ENCODE results near the gene RCAN1.
A peak's percentile ranks its signal among the peaks of the same experiment; 100 is the strongest.

Gene RCAN1

GRCh38 chr21:34522284-34522683 lies 92.6 kb downstream of the RCAN1 start:
- no peaks in the 10 kb centered on the region for H3K27me3 Mint-ChIP-seq
- ATAC-seq (replicated peaks) = peak; percentile 44 to 64

DNA sequence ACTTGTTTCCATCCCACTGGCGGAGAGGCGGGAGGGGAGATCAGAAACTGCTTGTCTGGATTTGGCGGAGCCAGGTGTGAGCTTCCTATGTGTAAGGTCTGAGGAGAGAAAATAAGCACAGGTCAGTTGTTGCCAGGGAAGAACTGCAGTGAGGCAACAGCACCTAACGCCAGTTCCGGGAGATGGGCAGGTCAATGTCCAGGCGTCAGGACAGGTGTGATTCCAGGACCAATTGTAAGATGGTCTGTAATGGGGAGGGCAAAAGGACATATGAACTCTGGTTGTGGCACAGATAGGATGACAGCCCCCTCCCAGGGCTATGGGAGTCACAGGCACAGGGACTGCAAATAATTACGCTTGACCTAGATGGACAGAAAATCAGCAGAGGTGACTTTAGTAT lies 93.4 kb downstream of the RCAN1 start:
- peak overlapping the region; percentile 11 to 81 for H3K4me3 Mint-ChIP-seq
- peaks cover 34 to 69% of the 10 kb centered on the region in 2 donors for H3K4me1 Mint-ChIP-seq
- peak overlapping the region; percentile 59 for H3K27ac Mint-ChIP-seq
- H3K27me3 Mint-ChIP-seq = no peaks in the 10 kb centered on the region
- DNase-seq (no peak), ATAC-seq (replicated peaks) (no peak)
- H3K9me3 Mint-ChIP-seq = peaks cover 0 to 2% of the 10 kb centered on the region in 2 donors
- H3K36me3 Mint-ChIP-seq = peaks cover 61 to 72% of the 10 kb centered on the region in 2 donors

More at GRCh38 chr21:34522284-34522683, 92.6 kb downstream of the RCAN1 start:
- H3K27ac Mint-ChIP-seq = peak overlapping the region; percentile 59
- H3K4me3 Mint-ChIP-seq = peak overlapping the region; percentile 79 to 81
- peaks cover 56 to 67% of the 10 kb centered on the region in 2 donors for H3K36me3 Mint-ChIP-seq
- H3K9me3 Mint-ChIP-seq = peaks cover 0 to 2% of the 10 kb centered on the region in 2 donors
- no peak for DNase-seq
- peaks cover 36 to 72% of the 10 kb centered on the region in 2 donors for H3K4me1 Mint-ChIP-seq

DNA sequence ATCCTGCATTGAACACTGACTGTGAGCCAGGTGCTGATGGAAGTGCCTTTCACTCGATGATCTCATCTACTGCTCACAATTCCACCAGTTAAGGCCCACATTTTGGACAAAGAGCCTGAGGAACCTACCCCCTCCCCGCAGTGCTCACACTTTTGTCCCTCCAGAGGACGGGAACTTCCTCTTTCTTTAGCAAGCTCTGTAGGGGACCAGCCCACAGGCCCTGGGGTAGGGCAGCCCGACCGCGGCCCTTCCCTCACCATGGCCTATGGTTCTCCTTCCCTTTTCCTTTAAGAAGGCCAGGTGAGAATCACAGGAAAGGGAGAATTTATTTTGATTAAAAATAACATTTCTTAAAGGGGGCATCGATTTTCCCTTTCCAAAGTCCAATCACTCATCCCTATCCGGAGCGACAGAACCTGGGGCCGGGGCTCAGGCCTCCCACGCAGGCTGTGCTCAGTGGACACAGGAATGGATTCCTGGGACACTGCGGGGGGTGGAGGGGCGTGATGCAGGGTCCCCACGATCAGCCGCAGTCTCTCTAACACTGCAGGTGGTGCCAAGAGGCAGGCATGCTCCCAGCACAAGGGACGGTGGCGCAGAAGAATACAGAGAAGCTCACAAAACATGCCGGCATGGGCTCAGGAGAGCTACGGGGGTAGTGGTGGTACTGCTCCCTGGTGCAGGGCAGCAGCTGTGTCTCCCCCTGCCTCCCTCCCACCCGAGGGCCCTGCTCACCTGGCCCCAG lies 94.0 kb downstream of the RCAN1 start:
- H3K27me3 Mint-ChIP-seq = no peaks in the 10 kb centered on the region
- peaks cover 34 to 63% of the 10 kb centered on the region in 2 donors for H3K4me1 Mint-ChIP-seq
- ATAC-seq (replicated peaks) (peak; percentile 60 to 67), DNase-seq (no peak)
- H3K27ac Mint-ChIP-seq = peak overlapping the region; percentile 84
- peak overlapping the region in 1 of 2 donors; percentile 81 for H3K4me3 Mint-ChIP-seq
- peaks cover 61 to 72% of the 10 kb centered on the region in 2 donors for H3K36me3 Mint-ChIP-seq
- H3K9me3 Mint-ChIP-seq = peaks cover 0 to 2% of the 10 kb centered on the region in 2 donors

DNA sequence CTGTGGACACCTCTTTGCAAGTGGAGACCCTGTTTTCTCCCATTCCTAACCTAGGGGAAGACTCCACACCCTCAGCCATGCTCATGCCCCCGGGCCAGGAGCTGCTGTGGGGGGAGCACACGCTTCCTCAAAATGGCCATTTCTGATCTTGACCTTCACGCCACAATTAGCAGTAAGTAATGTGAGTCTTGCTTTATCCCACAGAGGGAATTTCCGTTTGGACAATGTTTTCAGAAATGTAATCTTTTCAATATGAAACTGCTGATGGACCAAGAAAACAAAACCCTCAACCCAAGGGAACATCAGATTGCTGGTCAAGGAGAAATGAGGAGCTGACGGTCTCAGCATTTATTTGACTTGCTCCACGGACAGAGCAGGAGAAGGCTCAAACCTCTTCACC lies 94.6 kb downstream of the RCAN1 start:
- DNase-seq (no peak), ATAC-seq (replicated peaks) (no peak)
- no peaks in the 10 kb centered on the region for H3K27me3 Mint-ChIP-seq
- H3K36me3 Mint-ChIP-seq = peaks cover 60 to 71% of the 10 kb centered on the region in 2 donors
- peak overlapping the region in 1 of 2 donors; percentile 81 for H3K4me3 Mint-ChIP-seq
- no peak overlapping the region for H3K27ac Mint-ChIP-seq
- H3K4me1 Mint-ChIP-seq = peaks cover 34 to 62% of the 10 kb centered on the region in 2 donors
- peaks cover 0 to 2% of the 10 kb centered on the region in 2 donors for H3K9me3 Mint-ChIP-seq

- no peak overlapping the region for H3K4me3 Mint-ChIP-seq
- no peak overlapping the region for H3K27ac Mint-ChIP-seq
- H3K9me3 Mint-ChIP-seq = peaks cover 0 to 2% of the 10 kb centered on the region in 2 donors
- no peak for ATAC-seq (replicated peaks)
- H3K4me1 Mint-ChIP-seq = peaks cover 30 to 56% of the 10 kb centered on the region in 2 donors
- no peaks in the 10 kb centered on the region for H3K27me3 Mint-ChIP-seq
- peaks cover 54 to 65% of the 10 kb centered on the region in 2 donors for H3K36me3 Mint-ChIP-seq
- no peak for DNase-seq
Measured at GRCh38 chr21:34519694-34520093, 95.2 kb downstream of the RCAN1 start.

DNA sequence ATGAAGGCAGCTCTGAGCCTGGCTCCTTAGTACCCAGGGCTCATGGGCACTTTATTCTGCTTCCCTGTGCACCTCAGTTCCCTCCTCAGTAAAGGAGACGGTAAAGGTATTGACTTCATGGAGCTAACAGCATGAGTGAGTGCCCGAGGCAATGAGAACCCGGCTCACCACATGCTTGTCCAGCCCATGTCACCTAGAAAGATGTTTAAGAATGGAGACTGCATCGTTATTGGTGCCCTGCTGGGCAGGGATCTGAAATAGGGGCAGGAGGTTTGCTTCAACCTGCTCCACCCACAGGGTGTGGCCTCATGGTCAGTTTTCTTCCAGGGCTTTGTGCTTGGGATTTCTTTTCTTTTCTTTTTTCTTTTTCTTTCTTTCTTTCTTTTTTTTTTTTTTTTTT lies 95.9 kb downstream of the RCAN1 start:
- Mint-ChIP-seq H3K27ac (no peak overlapping the region), H3K4me1 (peaks cover 28 to 51% of the 10 kb centered on the region in 2 donors), H3K9me3 (peaks cover 0 to 2% of the 10 kb centered on the region in 2 donors), H3K36me3 (peaks cover 51 to 61% of the 10 kb centered on the region in 2 donors), H3K4me3 (no peak overlapping the region), H3K27me3 (no peaks in the 10 kb centered on the region)
- DNase-seq (no peak), ATAC-seq (replicated peaks) (no peak)

GRCh38 chr21:34518301-34518700 lies 96.6 kb downstream of the RCAN1 start:
- peaks cover 0 to 2% of the 10 kb centered on the region in 2 donors for H3K9me3 Mint-ChIP-seq
- no peak for ATAC-seq (replicated peaks)
- no peak for DNase-seq
- no peak overlapping the region for H3K27ac Mint-ChIP-seq
- peak overlapping the region in 1 of 2 donors; percentile 61 for H3K4me3 Mint-ChIP-seq
- H3K36me3 Mint-ChIP-seq = peaks cover 51 to 61% of the 10 kb centered on the region in 2 donors
- no peaks in the 10 kb centered on the region for H3K27me3 Mint-ChIP-seq
- H3K4me1 Mint-ChIP-seq = peaks cover 28 to 51% of the 10 kb centered on the region in 2 donors

- peaks cover 47 to 55% of the 10 kb centered on the region in 2 donors for H3K36me3 Mint-ChIP-seq
- peaks cover 0 to 2% of the 10 kb centered on the region in 2 donors for H3K9me3 Mint-ChIP-seq
- ATAC-seq (replicated peaks) (peak; percentile 71), DNase-seq (no peak)
- H3K4me1 Mint-ChIP-seq = peaks cover 25 to 46% of the 10 kb centered on the region in 2 donors
- H3K27ac Mint-ChIP-seq = peak overlapping the region; percentile 33
- H3K4me3 Mint-ChIP-seq = peak overlapping the region in 1 of 2 donors; percentile 61
- H3K27me3 Mint-ChIP-seq = no peaks in the 10 kb centered on the region
Measured at GRCh38 chr21:34517491-34518245, 97.2 kb downstream of the RCAN1 start.

GRCh38 chr21:34517039-34517438 lies 97.9 kb downstream of the RCAN1 start:
- no peak overlapping the region for H3K27ac Mint-ChIP-seq
- DNase-seq (no peak), ATAC-seq (replicated peaks) (no peak)
- H3K27me3 Mint-ChIP-seq = no peaks in the 10 kb centered on the region
- peaks cover 20 to 40% of the 10 kb centered on the region in 2 donors for H3K4me1 Mint-ChIP-seq
- no peak overlapping the region for H3K4me3 Mint-ChIP-seq
- H3K36me3 Mint-ChIP-seq = peaks cover 42 to 49% of the 10 kb centered on the region in 2 donors
- H3K9me3 Mint-ChIP-seq = peaks cover 0 to 2% of the 10 kb centered on the region in 2 donors

DNA sequence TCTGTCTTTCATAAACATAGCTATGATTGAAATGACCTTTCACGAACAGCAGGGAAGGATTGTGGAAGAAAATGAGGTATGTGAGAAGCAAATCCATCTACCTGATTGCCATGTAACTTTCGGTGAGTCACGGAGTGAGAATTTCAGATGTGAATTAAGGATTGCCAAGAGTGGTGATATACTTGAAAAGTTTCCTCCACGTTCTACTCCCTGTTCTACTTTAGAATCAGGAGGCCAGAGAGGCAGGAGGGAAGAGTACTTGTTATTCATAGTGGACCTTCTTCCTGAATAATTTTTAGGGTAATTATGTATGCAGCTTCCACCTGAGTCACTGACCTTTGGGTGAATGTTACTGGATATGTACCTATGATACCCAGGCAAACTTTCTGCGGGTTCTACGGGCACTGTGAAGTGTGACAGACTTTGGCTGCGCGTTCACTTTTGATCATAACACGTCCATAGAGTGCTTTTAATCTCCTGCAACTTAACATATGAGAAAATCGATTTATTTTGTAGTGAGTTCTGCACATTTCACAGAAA lies 100.3 kb downstream of the RCAN1 start:
- Mint-ChIP-seq H3K9me3 (peaks cover 0 to 2% of the 10 kb centered on the region in 2 donors), H3K36me3 (peaks cover 27 to 29% of the 10 kb centered on the region in 2 donors), H3K27me3 (peaks cover 0 to 5% of the 10 kb centered on the region in 2 donors), H3K4me1 (peaks cover 8 to 26% of the 10 kb centered on the region in 2 donors), H3K27ac (no peak overlapping the region), H3K4me3 (no peak overlapping the region)
- no peak for DNase-seq
- ATAC-seq (replicated peaks) = no peak

GRCh38 chr21:34513129-34513675 lies 101.7 kb downstream of the RCAN1 start:
- DNase-seq (no peak), ATAC-seq (replicated peaks) (no peak)
- Mint-ChIP-seq H3K4me3 (no peak overlapping the region), H3K36me3 (peaks cover 18% of the 10 kb centered on the region in 2 donors), H3K9me3 (peaks cover 0 to 2% of the 10 kb centered on the region in 2 donors), H3K4me1 (peaks cover 8 to 21% of the 10 kb centered on the region in 2 donors), H3K27ac (no peak overlapping the region), H3K27me3 (peaks cover 0 to 5% of the 10 kb centered on the region in 2 donors)

DNA sequence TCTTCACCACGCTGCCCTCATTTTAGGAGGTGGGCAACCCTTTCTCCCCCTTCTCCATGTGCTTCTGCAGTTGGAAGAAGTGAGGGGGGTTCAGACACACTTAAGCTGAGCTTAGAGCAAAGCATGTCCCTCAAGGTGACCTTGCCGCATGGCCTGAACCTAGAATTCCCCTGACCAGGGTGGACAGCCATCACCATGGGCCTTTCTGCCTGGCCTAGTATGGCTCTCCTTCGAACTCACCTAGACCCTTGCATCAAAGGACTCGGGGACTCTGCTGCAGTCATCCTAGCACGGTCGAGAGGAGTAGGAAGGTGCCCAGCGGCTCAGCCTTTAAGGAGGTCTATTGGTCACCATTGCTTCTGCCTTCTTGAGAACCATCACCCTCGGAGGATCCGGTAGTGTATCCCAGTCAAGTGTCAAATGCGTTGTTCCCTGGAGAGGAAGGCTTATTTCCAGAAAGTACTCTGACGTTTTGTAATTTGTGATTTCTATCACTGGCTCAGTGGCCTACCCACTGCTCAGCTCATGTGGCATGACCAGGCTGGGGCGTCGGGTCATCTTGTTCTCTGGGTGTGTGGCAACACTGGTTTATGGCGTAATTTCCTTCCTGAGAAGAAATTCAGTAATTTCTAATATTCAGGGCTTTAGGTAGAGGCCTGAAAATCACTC lies 103.0 kb downstream of the RCAN1 start, which contains the start of gene KCNE1:
KCNE1 (minus strand) TSS at position 424 of the 669 bp plus-strand sequence. CDS start 62,576 bp downstream, outside the sequence.
- H3K27ac Mint-ChIP-seq = no peak within 1 kb of the TSS
- H3K4me1 Mint-ChIP-seq = peaks cover 3 to 8% of the 10 kb centered on the region in 2 donors
- no peaks in the 10 kb centered on the region for H3K9me3 Mint-ChIP-seq
- no peak for ATAC-seq (replicated peaks)
- H3K4me3 Mint-ChIP-seq = no peak within 1 kb of the TSS
- peaks cover 0 to 9% of the 10 kb centered on the region in 2 donors for H3K27me3 Mint-ChIP-seq
- peaks cover 5% of the 10 kb centered on the region in 2 donors for H3K36me3 Mint-ChIP-seq
- DNase-seq = no peak

DNA sequence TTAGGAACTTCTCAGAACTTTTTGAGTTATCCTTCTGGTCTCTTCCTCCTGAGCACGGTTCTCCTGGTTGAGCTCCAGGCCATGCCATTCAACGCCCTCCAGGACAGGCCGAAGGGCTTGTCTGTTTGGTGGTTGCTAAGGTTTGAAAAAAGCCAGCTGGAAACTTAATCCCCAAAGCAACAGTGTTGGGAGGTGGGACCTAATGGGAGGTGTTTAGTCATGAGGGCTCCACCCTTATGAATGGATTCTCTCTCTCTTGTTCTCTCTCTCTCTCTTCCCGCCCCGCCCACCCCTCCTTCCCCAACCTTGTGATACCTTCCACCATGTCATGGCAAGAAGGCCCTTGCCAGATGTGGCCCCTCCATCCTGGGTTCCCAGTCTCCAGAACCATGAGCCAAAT lies 103.7 kb downstream of the RCAN1 start:
- no peaks in the 10 kb centered on the region for H3K9me3 Mint-ChIP-seq
- H3K27me3 Mint-ChIP-seq = peaks cover 0 to 9% of the 10 kb centered on the region in 2 donors
- DNase-seq (no peak), ATAC-seq (replicated peaks) (no peak)
- no peak overlapping the region for H3K27ac Mint-ChIP-seq
- no peak overlapping the region for H3K4me3 Mint-ChIP-seq
- peaks cover 3 to 8% of the 10 kb centered on the region in 2 donors for H3K4me1 Mint-ChIP-seq
- peaks cover 4% of the 10 kb centered on the region in 2 donors for H3K36me3 Mint-ChIP-seq

Data from stimulated activated naive B cell treated with anti-CD40 and anti-IgM and Interleukin-4, amounts not matched to agents 10 μg/mL and 1 μg/mL and 100 μg/mL, for 72 hours (primary cell).